Hematopoietic multipotent progenitor cell treated with erythropoietin and hydrocortisone succinate and interleukin-3 and kit ligand, for 8 days (in vitro differentiated cells): Measurements from ENCODE around the gene DYNC2H1.
"Not testable (repeated sequence)": the region's sequence is repeated elsewhere in the genome, so short reads cannot be mapped to it uniquely, and the experiment has no call there.

ENCODE experiments used
- DNase-seq: peaks from one replicate; pipeline ENCODE4 v3.0.0-alpha.2; 2015

The DYNC2H1 gene

GRCh38 chr11:103374227-103374626 is 265.0 kb downstream of the DYNC2H1 start:
- not testable (repeated sequence) for DNase-seq

DNA sequence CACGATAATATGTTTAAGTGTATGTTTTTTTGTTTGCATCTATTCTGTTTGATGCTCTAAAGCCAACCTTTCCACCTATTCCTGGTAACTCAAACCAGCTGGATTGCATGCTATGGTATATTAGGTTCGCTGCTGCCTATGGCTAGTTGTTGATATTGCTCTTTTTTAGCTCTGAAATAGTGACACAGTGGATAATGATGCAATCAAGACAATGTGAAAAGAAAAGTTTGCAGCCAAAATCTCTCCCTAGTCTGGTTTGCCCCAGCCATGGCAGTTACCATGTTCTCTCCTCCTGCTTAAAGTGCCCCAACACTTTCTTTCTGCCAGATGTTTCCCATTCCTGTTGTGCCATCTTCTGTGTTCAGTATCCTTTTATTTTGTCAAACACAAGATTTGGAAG is 269.7 kb downstream of the DYNC2H1 start:
- no peak for DNase-seq

DNA sequence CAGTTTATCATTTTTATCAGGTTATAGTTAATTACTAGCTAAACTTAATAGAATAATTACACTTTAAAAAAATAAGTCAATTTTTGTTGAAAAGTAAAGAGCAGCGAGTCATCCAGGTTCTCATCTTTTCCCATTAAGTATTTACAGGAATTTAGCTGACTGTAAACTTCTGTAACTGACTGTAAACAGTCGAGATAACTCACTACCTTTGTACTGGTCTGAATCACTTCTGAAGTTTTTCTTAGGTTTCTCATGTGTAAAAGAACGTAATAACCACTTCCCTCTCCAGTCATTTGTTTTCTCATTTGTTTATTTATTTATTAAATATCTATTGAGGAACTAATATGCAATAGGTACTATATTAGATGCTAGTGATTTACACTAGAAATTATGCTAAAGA is 270.8 kb downstream of the DYNC2H1 start:
- no peak for DNase-seq

- no peak for DNase-seq
Measured at GRCh38 chr11:103384652-103385051, 275.4 kb downstream of the DYNC2H1 start.

GRCh38 chr11:103395612-103396011 is 286.4 kb downstream of the DYNC2H1 start:
- no peak for DNase-seq

DNA sequence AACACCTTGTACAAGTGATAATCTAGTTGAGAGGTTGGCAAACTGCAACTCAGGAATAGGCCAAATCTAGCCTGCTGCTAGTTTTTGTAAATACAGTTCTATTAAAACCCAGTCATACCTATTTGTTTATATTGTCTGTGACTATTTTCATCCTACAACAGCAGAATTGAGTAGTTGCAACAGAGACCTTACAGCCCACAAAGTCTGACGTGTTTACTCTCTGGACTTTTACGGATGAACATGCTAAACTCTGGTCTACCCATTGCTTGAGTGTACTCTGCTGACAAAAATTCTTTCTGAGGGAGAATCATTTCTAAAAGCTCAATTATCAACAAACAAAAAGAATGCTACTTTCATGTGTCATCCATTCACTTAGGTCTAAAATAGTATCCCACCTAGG is 287.0 kb downstream of the DYNC2H1 start:
- DNase-seq, result no peak

- DNase-seq, result no peak
Measured at GRCh38 chr11:103397369-103397768, 288.1 kb downstream of the DYNC2H1 start.

DNA sequence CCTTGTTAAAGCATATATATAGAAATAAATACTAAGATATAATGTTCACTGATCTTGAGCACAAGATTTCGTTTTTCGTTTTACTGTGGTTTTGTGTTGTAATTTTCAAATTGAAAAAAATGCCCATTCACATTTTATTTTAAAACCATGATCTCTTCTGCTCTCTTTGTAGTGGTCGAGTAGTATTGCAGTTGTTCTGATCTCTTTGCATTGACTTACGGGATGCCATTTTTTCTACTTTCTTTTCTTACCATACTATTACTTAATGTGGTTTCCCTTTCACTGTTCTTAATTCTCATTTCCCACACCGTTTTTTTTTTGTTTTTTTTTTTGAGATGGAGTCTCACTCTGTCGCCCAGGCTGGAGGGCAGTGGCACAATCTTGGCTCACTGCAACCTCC is 289.6 kb downstream of the DYNC2H1 start:
- DNase-seq, result no peak

DNA sequence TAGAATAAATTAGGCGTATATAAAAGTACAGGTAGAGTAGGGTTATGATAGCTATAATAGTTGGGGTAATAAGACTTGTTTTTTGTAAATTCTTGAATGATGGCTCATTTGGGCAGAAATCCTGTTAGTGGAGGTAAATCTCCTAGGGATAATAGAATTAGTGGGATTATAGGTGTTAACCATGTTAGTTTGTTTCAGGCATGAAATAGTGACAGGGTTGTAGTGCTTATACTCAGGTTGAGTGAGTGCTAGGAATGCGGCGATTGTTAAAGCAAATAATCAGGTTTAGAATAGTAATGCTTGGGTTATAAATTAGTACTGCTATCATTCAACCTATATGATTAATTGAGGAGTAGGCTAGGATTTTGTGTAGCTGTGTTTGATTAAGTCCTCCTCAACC is 297.1 kb downstream of the DYNC2H1 start:
- DNase-seq, result no peak

- no peak for DNase-seq
Measured at GRCh38 chr11:103407641-103408040, 298.4 kb downstream of the DYNC2H1 start.

GRCh38 chr11:103413266-103413888 is 304.2 kb downstream of the DYNC2H1 start:
- DNase-seq, result no peak

GRCh38 chr11:103418014-103418413 is 308.8 kb downstream of the DYNC2H1 start:
- DNase-seq, result no peak

DNA sequence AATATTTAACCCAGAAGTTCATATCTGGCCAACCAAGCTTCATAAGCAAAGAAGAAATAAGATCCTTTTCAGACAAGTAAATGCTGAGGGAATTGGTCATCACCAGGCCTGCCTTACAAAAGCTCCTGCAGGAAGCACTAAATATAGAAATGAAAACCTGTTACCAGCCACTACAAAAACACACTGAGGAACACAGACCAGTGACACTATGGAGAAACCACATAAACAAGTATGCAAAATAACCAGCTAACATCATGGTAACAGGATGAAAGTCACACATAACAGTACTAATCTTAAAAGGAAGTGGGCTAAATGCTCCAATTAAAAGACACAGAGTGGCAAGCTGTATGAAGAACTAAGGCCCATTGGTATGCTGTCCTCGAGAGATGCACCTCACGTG is 311.4 kb downstream of the DYNC2H1 start:
- no peak for DNase-seq

GRCh38 chr11:103433386-103434072 is 324.3 kb downstream of the DYNC2H1 start:
- DNase-seq, result no peak

- DNase-seq, result no peak
Measured at GRCh38 chr11:103434073-103434411, 324.8 kb downstream of the DYNC2H1 start.

DNA sequence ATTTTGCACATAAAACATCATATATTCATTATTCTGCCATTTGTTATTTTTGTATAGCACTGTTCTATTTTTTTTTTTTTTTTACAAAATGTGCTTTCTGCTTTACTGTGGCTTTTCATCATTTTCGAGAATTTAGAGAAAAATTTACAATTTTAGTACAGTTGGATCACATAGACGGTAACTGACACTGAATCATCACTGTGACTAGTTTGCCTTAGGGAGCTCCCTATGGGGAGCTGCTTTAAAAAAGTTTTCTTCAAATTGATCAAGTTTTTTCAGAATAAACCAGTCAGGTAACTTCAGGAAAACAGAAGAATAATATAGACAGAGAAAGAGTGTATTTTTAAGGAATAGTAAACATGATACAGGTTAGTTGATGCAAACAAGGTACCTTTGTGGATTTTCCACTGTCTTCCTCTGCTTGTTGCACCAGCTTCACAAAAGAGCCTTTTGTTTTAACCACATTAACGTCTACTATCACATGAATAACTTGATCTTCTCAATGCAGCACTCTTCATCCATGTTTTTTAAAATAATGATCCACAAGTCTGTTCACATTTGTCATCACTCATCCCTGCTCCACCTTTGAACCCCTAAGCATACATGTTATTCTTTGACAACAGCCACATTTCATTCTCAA is 327.0 kb downstream of the DYNC2H1 start:
- DNase-seq, result no peak

GRCh38 chr11:103441021-103441420 is 331.8 kb downstream of the DYNC2H1 start:
- DNase-seq, result no peak

DNA sequence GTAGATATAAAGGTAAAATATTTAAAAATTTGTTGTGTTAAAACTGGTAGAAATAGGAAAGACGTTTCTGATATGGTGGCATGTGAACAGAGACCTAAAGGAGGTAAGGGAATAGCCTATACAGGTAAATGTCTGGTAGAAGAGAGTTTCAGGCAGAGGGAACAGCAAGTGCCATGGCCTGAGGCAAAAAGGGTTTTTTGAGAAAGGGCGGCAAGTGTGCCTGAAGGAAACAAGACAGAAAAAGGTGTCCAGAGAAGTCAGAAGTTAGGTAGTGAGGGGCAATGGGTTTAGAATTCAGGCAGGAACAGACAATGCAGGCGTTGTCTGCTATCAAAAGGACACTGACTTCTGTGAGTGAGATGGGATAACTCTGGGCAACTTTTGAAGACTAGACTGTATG is 339.7 kb downstream of the DYNC2H1 start:
- no peak for DNase-seq

- DNase-seq, result no peak
Measured at GRCh38 chr11:103450241-103450640, 341.0 kb downstream of the DYNC2H1 start.

DNA sequence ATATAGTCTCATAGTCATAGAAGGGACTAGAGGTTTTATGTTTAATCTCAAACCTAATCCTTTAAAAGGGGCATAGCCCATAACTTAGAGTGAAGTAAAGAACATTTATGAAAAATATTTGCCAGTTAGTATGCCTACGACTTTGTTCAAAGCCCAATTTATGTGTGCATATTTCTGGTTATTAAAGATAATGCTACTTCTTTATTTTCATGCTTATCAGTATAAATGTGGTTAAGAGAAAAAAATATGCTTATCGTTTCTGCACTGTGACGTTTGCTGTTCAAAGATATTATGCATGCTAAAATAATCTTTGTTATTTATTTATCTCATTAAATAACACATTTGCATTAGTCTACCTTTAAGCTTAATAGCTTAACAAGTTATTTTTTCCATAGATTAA is 343.9 kb downstream of the DYNC2H1 start:
- peak; percentile 84 for DNase-seq

DNA sequence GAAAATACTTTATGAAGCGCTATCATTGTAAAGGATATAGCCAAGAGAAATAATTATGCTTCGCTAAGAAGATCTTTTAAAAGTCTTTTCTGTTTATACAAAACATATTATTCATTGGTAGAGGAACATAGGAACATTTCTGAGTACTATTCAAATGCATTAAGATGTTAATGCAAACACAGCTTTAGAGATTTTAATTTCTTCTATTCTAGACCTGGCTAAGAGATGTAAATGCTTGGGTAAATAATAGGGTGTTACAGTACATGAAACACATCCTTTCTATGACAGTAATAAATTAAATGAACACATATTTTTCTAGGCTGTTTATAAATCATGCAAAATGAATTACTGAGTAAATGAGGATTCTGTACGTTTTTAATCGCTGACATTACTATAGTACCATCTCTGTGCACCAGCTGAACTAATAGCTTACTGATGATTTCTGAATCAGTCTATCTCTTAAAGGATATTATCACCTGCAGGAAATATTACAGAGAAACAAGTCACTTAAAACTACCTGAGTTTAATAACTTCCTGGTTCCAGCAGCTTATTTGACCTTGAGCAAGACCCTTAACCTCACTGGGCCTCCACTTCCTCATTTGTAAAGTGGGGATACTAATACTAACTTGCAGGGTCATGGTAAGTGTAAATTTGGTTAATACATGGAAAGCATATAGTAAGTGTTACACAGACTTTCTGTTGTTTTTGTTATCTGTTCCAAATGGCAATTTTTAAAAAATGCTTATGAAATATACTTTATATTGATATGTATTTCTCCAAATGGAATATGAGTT is 344.9 kb downstream of the DYNC2H1 start:
- peak; percentile 12 for DNase-seq

DNA sequence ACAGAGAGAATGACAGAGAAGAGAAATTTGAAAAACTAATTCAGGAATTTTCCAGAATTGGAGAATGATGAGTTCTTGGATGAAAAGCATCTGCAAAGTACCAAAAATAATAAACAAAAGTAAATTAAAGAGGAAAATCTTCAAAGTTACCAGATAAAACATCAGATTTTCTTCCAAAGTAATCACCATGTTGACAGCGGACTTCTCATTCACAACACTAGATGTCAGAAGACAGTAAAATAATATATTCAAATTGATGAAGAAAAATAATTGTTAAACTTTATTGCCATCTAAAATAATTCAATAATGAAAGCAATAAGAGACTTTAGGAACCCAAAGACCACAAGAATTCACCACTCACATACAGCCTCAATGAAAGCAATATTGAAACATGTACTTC is 355.2 kb downstream of the DYNC2H1 start:
- DNase-seq, result no peak

DNA sequence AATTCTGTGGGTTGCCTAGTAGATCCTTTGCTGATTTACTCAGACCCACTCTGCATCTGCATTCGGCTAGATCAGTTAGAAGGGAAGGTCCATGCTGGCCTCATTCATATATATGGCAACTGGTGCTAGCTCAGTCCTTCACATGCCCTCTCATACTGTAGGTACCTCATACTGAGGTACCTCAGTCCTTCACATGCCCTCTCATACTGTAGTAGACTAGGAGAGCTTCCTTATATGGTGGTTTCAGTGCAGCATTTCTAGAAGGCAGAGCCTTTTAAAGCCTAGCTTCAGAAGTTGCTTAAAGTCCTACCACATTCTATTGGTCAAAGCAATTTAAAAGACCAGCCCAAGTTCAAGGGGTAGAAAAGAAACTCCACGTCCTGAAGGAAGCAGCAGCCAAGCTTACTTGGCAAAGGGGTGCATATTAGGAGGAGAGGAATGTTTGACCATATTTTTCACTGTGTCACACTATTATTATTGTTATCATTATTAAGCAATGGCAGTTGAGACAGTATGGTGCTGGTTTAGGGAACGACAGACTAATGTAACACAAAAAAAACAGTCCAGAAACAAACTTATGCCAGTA is 356.4 kb downstream of the DYNC2H1 start:
- no peak for DNase-seq
